Sciatic nerve (tissue), 2 donors: Measurements from ENCODE around the gene ARID2. TPM values are rescaled to one million over a fixed set of nuclear protein-coding genes. Genes with fewer than 3 reads are reported as not detected.
A peak's percentile ranks its signal among the peaks of the same experiment; 100 is the strongest.

Experiments
- ATAC-seq: fragments of 200-7000 bp; cut with Tn5 transposase; one replicate; pipeline ENCODE4 v1.9.1; 2020; ENCODE audit warnings: mild to moderate bottlenecking, moderate library complexity
- DNase-seq: peaks from one replicate; pipeline ENCODE4 v3.0.0-alpha.2; 2020; ENCODE audit warnings: low spot score
- intact Hi-C: fragments of 100-400 bp; cut with DNase I; formaldehyde crosslinking; loops from one replicate; pipeline ENCODE4 v1.14.2; 2022
- total RNA-seq: library from RNA; stranded (reverse); fragmentation: NEBNext Ultra II Directional; extraction: Animal tissue kit (Norgen Biotek cat#: 25700); gene quantifications from one replicate; pipeline ENCODE4 v1.2.1, GENCODE V29; 2021
- donor health status: DM: no; HTN: no; CAD: no.
- donor health status: DM: no; HTN: no; CAD: no.

The ARID2 gene
- total RNA-seq = 42.8 TPM

GRCh38 chr12:45729233-45730083 is at the start of gene ARID2:
Gene ARID2 (plus strand): TSS chr12:45729706. CDS start chr12:45729837, 131 bp downstream.
- ATAC-seq (no peak), DNase-seq (peak; percentile 85)
- intact Hi-C loops = loop anchor here (5.0 kb wide), 1 partner anchor 653 kb away; no protein-coding TSS in a partner anchor

DNA sequence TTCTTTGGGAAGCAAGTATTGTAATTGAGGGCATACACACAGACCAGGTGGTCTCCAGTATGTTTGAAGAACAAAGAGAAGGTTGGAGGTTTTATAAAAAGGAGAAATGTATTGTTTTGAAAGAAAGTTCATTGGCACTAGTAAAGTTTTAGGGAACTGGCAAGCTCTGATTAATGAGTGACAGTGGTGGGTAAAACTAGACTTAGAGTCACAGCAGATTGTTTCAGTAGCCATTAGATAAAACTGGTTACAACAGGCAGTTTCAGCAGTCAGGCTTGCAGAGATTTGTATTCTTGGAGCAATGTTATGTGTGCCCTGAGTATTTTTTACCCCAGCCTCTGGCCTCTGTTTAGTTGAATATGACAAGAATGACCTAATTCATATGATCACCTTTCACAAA is 49.1 kb upstream of the ARID2 start:
- intact Hi-C loops = no loop called here
- DNase-seq = no peak
- no peak for ATAC-seq

GRCh38 chr12:45681465-45681864 is 48.0 kb upstream of the ARID2 start:
- no peak for DNase-seq
- intact Hi-C loops = no loop called here
- no peak for ATAC-seq

- ATAC-seq (no peak), DNase-seq (no peak)
- intact Hi-C loops = no loop called here
These were observed 43.8 kb upstream of the ARID2 start for GRCh38 chr12:45685680-45686079.

- intact Hi-C loops = no loop called here
- DNase-seq = no peak
- no peak for ATAC-seq
These were observed 42.2 kb upstream of the ARID2 start for GRCh38 chr12:45687081-45688015.

- no peak for ATAC-seq
- intact Hi-C loops = no loop called here
These were observed 41.3 kb upstream of the ARID2 start for GRCh38 chr12:45688183-45688582.

GRCh38 chr12:45695035-45695434 is 34.5 kb upstream of the ARID2 start:
- DNase-seq (no peak), ATAC-seq (no peak)
- intact Hi-C loops = no loop called here

More at GRCh38 chr12:45688183-45688582, 41.3 kb upstream of the ARID2 start:
- no peak for DNase-seq

DNA sequence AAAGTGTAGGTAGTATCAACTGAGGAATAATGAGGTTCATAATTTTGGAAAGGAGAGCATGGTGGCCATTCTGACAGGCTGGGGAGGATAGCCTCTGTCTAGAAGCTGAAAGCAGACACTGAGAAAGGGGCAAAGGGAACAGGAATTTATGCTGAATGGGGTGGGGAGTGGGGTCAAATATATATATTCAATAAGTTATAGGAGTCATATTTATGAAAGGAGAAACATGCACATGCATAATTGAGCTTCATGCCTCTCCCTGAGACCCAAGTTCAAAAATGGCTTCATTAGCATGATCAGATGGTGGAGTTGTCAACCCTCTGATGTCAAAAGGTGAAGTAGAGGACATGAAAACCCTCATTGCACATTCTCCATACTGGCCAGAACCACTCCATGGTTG is 33.9 kb upstream of the ARID2 start:
- no peak for DNase-seq
- intact Hi-C loops = no loop called here
- no peak for ATAC-seq

- ATAC-seq = no peak
- intact Hi-C loops = no loop called here
- DNase-seq = no peak
These were observed 33.5 kb upstream of the ARID2 start for GRCh38 chr12:45696049-45696448.

DNA sequence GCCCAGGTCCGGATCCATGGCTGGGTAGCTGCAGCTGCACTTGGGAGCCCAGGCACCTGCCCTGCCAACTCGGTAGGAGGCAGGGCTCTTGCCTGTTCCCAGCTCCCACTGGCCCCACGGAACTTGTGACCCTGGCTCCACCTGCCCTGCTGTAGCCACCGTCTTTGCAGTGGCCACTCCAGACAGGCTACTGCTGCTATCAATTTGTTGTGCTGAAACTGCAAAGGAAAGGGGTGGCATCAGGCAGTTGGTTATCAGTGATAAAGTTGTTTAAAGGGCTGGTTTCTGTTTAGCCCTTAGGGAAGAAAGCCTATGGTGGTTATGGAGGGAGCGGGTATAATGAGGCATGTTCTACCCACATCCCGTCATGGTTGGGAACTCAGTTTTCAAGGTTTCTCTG is 32.1 kb upstream of the ARID2 start:
- intact Hi-C loops = no loop called here
- DNase-seq = no peak
- no peak for ATAC-seq

- ATAC-seq (no peak), DNase-seq (no peak)
- intact Hi-C loops = no loop called here
These were observed 28.2 kb upstream of the ARID2 start for GRCh38 chr12:45701296-45701695.

DNA sequence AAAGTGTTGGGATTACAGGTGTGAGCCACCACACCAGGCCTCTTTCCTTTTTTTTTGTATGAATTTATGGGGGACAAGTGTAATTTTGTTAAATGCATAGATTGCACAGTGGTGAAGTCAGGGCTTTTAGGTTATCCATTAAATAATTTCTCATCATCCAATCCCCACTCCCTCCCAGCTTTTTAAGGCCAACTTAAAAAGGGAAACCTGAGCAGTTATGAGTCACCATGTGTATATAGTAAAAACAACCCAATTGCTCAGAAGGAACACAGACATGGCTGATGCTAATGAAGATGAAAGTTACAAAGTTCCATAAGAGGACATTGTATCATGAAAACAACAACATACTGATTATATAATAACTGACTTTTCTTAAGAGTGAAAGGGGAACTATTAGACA is 25.6 kb upstream of the ARID2 start:
- ATAC-seq (no peak), DNase-seq (no peak)
- intact Hi-C loops = no loop called here

GRCh38 chr12:45704968-45705367 is 24.5 kb upstream of the ARID2 start:
- no peak for DNase-seq
- intact Hi-C loops = no loop called here
- no peak for ATAC-seq

- no peak for DNase-seq
- ATAC-seq = no peak
- intact Hi-C loops = no loop called here
These were observed 24.1 kb upstream of the ARID2 start for GRCh38 chr12:45705404-45705803.

DNA sequence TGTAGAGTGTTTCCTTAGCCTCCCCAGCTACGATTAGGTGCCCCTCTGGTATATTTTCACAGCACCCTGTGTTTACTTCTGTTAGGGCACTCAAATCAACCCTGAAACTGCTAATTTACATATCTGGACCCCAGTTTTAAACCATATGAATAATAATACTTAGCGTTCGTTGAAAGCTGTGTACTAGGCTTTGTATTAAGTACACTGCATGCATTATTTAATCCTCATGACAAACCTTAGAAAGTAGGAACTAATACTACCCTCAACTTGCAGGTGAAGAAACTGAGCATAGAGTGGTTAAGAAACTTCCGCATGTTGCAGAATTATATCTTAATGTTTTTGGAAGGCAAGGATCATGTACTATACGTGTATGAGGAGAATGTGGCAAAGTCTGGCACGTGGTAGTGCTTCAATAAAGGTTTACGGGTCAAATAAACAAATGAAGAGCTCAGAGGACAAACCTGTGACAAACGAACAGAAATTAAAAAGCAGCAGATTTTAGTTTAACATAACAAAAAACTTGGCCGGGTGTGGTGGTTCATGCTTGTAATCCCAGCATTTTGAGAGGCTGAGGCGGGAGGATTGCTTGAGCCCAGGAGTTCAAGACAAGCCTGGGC is 22.2 kb upstream of the ARID2 start:
- DNase-seq (no peak), ATAC-seq (no peak)
- intact Hi-C loops = no loop called here

- intact Hi-C loops = no loop called here
- no peak for DNase-seq
- no peak for ATAC-seq
These were observed 21.1 kb upstream of the ARID2 start for GRCh38 chr12:45708363-45708762.

- no peak for ATAC-seq
- intact Hi-C loops = no loop called here
These were observed 20.6 kb upstream of the ARID2 start for GRCh38 chr12:45708901-45709300.

DNA sequence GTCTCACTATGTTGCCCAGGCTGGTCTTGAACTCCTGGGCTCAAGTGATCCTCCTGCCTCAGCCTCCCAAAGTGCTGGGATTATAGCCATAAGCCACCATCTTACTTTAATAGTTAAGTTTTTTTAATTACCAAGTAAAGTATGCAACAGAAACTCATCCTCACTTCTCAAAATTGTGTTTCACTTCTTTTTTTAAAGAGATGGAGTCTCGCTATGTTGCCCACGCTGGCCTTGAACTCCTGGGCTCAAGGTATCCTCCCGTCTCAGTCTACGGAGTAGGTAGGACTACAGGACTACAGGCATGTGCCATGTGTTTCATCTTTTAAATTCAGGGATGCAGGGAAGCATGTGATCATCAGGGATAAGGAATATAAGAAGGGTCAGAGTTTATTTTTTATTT is 17.2 kb upstream of the ARID2 start:
- intact Hi-C loops = no loop called here
- ATAC-seq (no peak), DNase-seq (no peak)

More at GRCh38 chr12:45708901-45709300, 20.6 kb upstream of the ARID2 start:
- no peak for DNase-seq

GRCh38 chr12:45713078-45713477 is 16.4 kb upstream of the ARID2 start:
- ATAC-seq (no peak), DNase-seq (no peak)
- intact Hi-C loops = no loop called here

DNA sequence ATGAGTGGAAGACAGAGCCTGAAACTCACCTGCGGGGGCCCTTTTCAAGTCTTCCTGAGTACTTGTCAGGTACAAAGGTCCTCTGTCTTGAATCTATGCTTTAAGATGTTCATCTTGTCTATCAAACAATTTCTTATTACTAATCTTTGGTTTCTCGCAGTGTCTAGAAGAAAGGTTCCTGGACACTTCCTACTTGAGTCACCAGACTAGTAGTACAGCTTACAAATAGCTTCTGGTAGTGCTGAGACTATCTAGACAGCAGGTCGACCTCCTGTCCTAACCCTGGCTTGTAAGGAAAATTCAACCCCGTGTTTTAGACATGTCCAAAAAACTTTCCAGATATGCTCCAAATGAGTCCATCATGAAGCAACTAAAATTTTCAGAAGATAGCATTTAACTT is 11.2 kb upstream of the ARID2 start:
- intact Hi-C loops = no loop called here
- DNase-seq (no peak), ATAC-seq (no peak)
